ENCODE measurements around the gene TRABD2B.

DNA sequence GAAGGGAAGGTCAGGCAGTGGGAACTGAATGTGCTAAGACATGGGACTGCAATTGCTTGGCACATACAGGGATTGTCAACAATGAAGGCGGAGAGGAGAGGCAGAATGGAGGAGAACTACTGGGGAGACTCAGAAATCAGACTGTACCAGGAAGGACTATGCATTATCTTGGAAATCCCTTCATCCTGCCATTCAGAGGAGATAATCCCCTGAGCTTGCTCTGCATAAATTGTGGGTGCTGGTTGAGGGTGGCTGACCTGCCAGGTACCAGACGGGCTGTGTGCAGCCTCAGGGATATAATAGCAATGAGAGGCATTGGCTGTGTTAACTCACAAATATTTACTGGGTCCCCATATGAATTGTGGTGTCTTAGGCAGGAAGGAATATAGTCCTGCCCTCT is 5.0 kb upstream of the TRABD2B start:
- TF ChIP-seq POLR2AphosphoS5 (IDR thresholded peaks at IDR 0.05): no peak
- TF ChIP-seq, protein P1, sequence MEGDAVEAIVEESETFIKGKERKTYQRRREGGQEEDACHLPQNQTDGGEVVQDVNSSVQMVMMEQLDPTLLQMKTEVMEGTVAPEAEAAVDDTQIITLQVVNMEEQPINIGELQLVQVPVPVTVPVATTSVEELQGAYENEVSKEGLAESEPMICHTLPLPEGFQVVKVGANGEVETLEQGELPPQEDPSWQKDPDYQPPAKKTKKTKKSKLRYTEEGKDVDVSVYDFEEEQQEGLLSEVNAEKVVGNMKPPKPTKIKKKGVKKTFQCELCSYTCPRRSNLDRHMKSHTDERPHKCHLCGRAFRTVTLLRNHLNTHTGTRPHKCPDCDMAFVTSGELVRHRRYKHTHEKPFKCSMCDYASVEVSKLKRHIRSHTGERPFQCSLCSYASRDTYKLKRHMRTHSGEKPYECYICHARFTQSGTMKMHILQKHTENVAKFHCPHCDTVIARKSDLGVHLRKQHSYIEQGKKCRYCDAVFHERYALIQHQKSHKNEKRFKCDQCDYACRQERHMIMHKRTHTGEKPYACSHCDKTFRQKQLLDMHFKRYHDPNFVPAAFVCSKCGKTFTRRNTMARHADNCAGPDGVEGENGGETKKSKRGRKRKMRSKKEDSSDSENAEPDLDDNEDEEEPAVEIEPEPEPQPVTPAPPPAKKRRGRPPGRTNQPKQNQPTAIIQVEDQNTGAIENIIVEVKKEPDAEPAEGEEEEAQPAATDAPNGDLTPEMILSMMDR (IDR thresholded peaks at IDR 0.05): no peak
- TF ChIP-seq POLR2A (IDR thresholded peaks at IDR 0.05): no peak

All from breast epithelium (tissue), 3 donors.